Chondrocyte (in vitro differentiated cells): ENCODE results near the gene TNFRSF11A. TPM values are rescaled to one million over a fixed set of nuclear protein-coding genes. Genes with fewer than 3 reads are reported as not detected.

ENCODE experiments used
- DNase-seq: peaks from one replicate; pipeline ENCODE4 v3.0.0; 2021; ENCODE audit warnings: mixed read lengths, low spot score
- H3K27ac Mint-ChIP-seq: one replicate; pipeline ENCODE4 v1.8.0; 2021; ENCODE audit warnings: mild to moderate bottlenecking, moderate library complexity, mixed read lengths; ENCODE audit not compliant: unreplicated experiment
- H3K27me3 Mint-ChIP-seq: 2 replicates; pipeline ENCODE4 v1.8.0; 2021; ENCODE audit warnings: low read depth, mixed read lengths
- H3K36me3 Mint-ChIP-seq: 2 replicates; pipeline ENCODE4 v1.8.0; 2021; ENCODE audit warnings: low read depth, mixed read lengths
- H3K4me1 Mint-ChIP-seq: 2 replicates; pipeline ENCODE4 v1.8.0; 2021; ENCODE audit warnings: low read depth, mild to moderate bottlenecking, mixed read lengths
- H3K4me3 Mint-ChIP-seq: one replicate; pipeline ENCODE4 v1.8.0; 2021; ENCODE audit warnings: mild to moderate bottlenecking, moderate library complexity, mixed read lengths; ENCODE audit not compliant: unreplicated experiment
- H3K9me3 Mint-ChIP-seq: 2 replicates; pipeline ENCODE4 v1.8.0; 2021; ENCODE audit warnings: low read depth, mixed read lengths
- CTCF ChIP-seq: fragments of 200-600 bp; sonication (generic); IDR thresholded peaks from 2 replicates; pipeline ENCODE4 v1.5.0; 2021; ENCODE audit warnings: antibody characterized with exemption, mild to moderate bottlenecking, moderate library complexity
- total RNA-seq: library from RNA; stranded (reverse); gene quantifications from 3 replicates; pipeline ENCODE4 v1.2.1, GENCODE V29; 2021

TNFRSF11A gene
- total RNA-seq, 1 donor from 2014 or later = 0.22 TPM

- Mint-ChIP-seq H3K4me3 (peak overlapping the region; percentile 9), H3K36me3 (no peaks in the 10 kb centered on the region), H3K4me1 (peaks cover 22% of the 10 kb centered on the region), H3K27ac (peak overlapping the region; percentile 71), H3K9me3 (no peaks in the 10 kb centered on the region), H3K27me3 (peaks cover 38% of the 10 kb centered on the region)
- TF ChIP-seq CTCF = no peak
- no peak for DNase-seq
Observed at GRCh38 chr18:62329691-62330454, 4.8 kb downstream of the TNFRSF11A start.

GRCh38 chr18:62330650-62331049, 5.5 kb downstream of the TNFRSF11A start:
- DNase-seq = no peak
- H3K4me3 Mint-ChIP-seq = no peak overlapping the region
- peaks cover 37% of the 10 kb centered on the region for H3K27me3 Mint-ChIP-seq
- H3K27ac Mint-ChIP-seq = no peak overlapping the region
- no peaks in the 10 kb centered on the region for H3K9me3 Mint-ChIP-seq
- no peak for TF ChIP-seq CTCF
- peaks cover 22% of the 10 kb centered on the region for H3K4me1 Mint-ChIP-seq
- no peaks in the 10 kb centered on the region for H3K36me3 Mint-ChIP-seq

- H3K27me3 Mint-ChIP-seq = peaks cover 31% of the 10 kb centered on the region
Observed at GRCh38 chr18:62331581-62332356, 6.7 kb downstream of the TNFRSF11A start.

GRCh38 chr18:62332431-62332830, 7.3 kb downstream of the TNFRSF11A start:
- Mint-ChIP-seq H3K27ac (no peak overlapping the region), H3K36me3 (no peaks in the 10 kb centered on the region), H3K4me3 (no peak overlapping the region), H3K4me1 (peaks cover 17% of the 10 kb centered on the region), H3K9me3 (no peaks in the 10 kb centered on the region), H3K27me3 (peaks cover 26% of the 10 kb centered on the region)
- no peak for TF ChIP-seq CTCF
- no peak for DNase-seq

More at GRCh38 chr18:62331581-62332356, 6.7 kb downstream of the TNFRSF11A start:
- H3K9me3 Mint-ChIP-seq = no peaks in the 10 kb centered on the region
- DNase-seq = no peak
- peak overlapping the region; percentile 37 for H3K27ac Mint-ChIP-seq
- no peak overlapping the region for H3K4me3 Mint-ChIP-seq
- no peak for TF ChIP-seq CTCF
- peaks cover 17% of the 10 kb centered on the region for H3K4me1 Mint-ChIP-seq
- no peaks in the 10 kb centered on the region for H3K36me3 Mint-ChIP-seq

GRCh38 chr18:62332964-62333695, 8.0 kb downstream of the TNFRSF11A start:
- Mint-ChIP-seq H3K9me3 (no peaks in the 10 kb centered on the region), H3K27me3 (peaks cover 27% of the 10 kb centered on the region), H3K4me1 (peaks cover 17% of the 10 kb centered on the region), H3K4me3 (no peak overlapping the region), H3K36me3 (no peaks in the 10 kb centered on the region), H3K27ac (no peak overlapping the region)
- no peak for DNase-seq
- TF ChIP-seq CTCF = no peak
